Measurements from ENCODE around the gene ALG9. TPM values are rescaled to one million over a fixed set of nuclear protein-coding genes. Genes with fewer than 3 reads are reported as not detected.

ALG9 gene
- polyA plus RNA-seq, 3 donors = 7.4 to 7.9 (median 7.8) TPM

- Histone ChIP-seq H3K79me2 (ENCODE audit: insufficient read depth, low read length) (no peaks in the 10 kb centered on the region), H3K4me3 (replicated peaks in 1 of 3; ENCODE audit: low read depth in 2 of 3, low read length in 3 of 3) (no peak overlapping the region), H3K4me1 (ENCODE audit: control insufficient read depth in 1 of 2, insufficient read depth in 2 of 2, low read length in 2 of 2) (no peaks in the 10 kb centered on the region), H3K9ac (ENCODE audit: insufficient read depth, low read length, poor library complexity, severe bottlenecking) (no peak overlapping the region), H3K27ac (ENCODE audit: low read depth in 1 of 2, low read length in 2 of 2) (no peak overlapping the region), H3K4me2 (replicated peaks; ENCODE audit: extremely low read depth, low read length, poor library complexity, severe bottlenecking) (no peak overlapping the region), H4K20me1 (ENCODE audit: insufficient read depth, low read length) (no peaks in the 10 kb centered on the region), H3K27me3 (ENCODE audit: control insufficient read depth in 2 of 2, insufficient read depth in 2 of 2, low read length in 2 of 2) (no peaks in the 10 kb centered on the region), H3K36me3 (replicated peaks in 1 of 2; ENCODE audit: control insufficient read depth in 1 of 2, insufficient read depth in 2 of 2, low read length in 2 of 2) (peaks cover 23 to 62% of the 10 kb centered on the region in 2 donors), H3K9me3 (replicated peaks in 1 of 2; ENCODE audit: control insufficient read depth in 1 of 2, insufficient read depth in 1 of 2, low read length in 2 of 2) (no peaks in the 10 kb centered on the region), H2AFZ (ENCODE audit: insufficient read depth, low read depth, low read length, poor library complexity, severe bottlenecking) (no peak overlapping the region)
- intact Hi-C loops (cut with micrococcal nuclease) = no loop called here
- no peaks in the 10 kb centered on the region for H3K9me3 Mint-ChIP-seq
- no peaks in the 10 kb centered on the region for H3K4me1 Mint-ChIP-seq
- H3K27ac Mint-ChIP-seq = no peak overlapping the region
- DNase-seq = no peak
- TF ChIP-seq CTCF (IDR thresholded peaks at IDR 0.05) = no peak
- H3K27me3 Mint-ChIP-seq (ENCODE audit: low read depth in 3 of 3) = no peaks in the 10 kb centered on the region
- WGBS (ENCODE audit: insufficient coverage) = 96% methylated on average over 3 of the region's 3 CpGs
- H3K4me3 Mint-ChIP-seq = no peak overlapping the region
- peaks cover 48 to 53% of the 10 kb centered on the region in 2 donors for H3K36me3 Mint-ChIP-seq
Measured at GRCh38 chr11:111834432-111835163, 36.8 kb downstream of the ALG9 start.

- Histone ChIP-seq H3K79me2 (ENCODE audit: insufficient read depth, low read length) (no peaks in the 10 kb centered on the region), H3K9ac (ENCODE audit: insufficient read depth, low read length, poor library complexity, severe bottlenecking) (no peak overlapping the region), H3K27me3 (ENCODE audit: control insufficient read depth in 2 of 2, insufficient read depth in 2 of 2, low read length in 2 of 2) (no peaks in the 10 kb centered on the region), H2AFZ (ENCODE audit: insufficient read depth, low read depth, low read length, poor library complexity, severe bottlenecking) (no peak overlapping the region), H3K4me1 (ENCODE audit: control insufficient read depth in 1 of 2, insufficient read depth in 2 of 2, low read length in 2 of 2) (no peaks in the 10 kb centered on the region), H3K36me3 (replicated peaks in 1 of 2; ENCODE audit: control insufficient read depth in 1 of 2, insufficient read depth in 2 of 2, low read length in 2 of 2) (peaks cover 26 to 62% of the 10 kb centered on the region in 2 donors), H3K4me3 (replicated peaks in 1 of 3; ENCODE audit: low read depth in 2 of 3, low read length in 3 of 3) (no peak overlapping the region), H3K27ac (ENCODE audit: low read depth in 1 of 2, low read length in 2 of 2) (no peak overlapping the region), H4K20me1 (ENCODE audit: insufficient read depth, low read length) (no peaks in the 10 kb centered on the region), H3K4me2 (replicated peaks; ENCODE audit: extremely low read depth, low read length, poor library complexity, severe bottlenecking) (no peak overlapping the region), H3K9me3 (replicated peaks in 1 of 2; ENCODE audit: control insufficient read depth in 1 of 2, insufficient read depth in 1 of 2, low read length in 2 of 2) (no peaks in the 10 kb centered on the region)
- intact Hi-C loops (cut with micrococcal nuclease) = no loop called here
- Mint-ChIP-seq H3K27ac (no peak overlapping the region), H3K4me1 (no peaks in the 10 kb centered on the region), H3K9me3 (no peaks in the 10 kb centered on the region), H3K27me3 (ENCODE audit: low read depth in 3 of 3) (no peaks in the 10 kb centered on the region), H3K36me3 (peaks cover 48 to 56% of the 10 kb centered on the region in 2 donors), H3K4me3 (no peak overlapping the region)
- 100% methylated on average over 3 of the region's 4 CpGs for WGBS (ENCODE audit: insufficient coverage)
- no peak for DNase-seq
- TF ChIP-seq CTCF (IDR thresholded peaks at IDR 0.05) = no peak
Measured at GRCh38 chr11:111833524-111833923, 37.9 kb downstream of the ALG9 start.
